ENCODE results near the gene STOX2.

DNA sequence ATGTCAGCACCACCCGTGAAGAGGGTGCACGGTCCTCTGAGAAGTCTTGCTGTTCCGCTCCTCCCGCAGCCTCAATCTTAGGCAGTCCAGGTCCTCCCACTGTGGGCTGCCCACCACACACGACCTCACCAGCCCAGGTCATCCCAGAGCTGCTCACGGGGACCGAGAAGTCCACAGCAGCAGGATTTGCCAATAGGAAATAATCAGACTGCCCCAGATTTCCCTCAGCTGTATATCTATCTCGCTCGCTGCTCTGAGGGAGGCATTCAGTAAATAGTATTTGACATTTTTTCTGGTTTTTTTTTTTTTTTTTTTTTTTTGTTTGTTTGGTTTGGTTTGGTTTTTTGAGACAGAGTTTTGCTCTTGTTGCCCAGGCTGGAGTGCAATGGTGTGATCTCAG is 83.8 kb downstream of the STOX2 start:
- TF ChIP-seq, protein P1, sequence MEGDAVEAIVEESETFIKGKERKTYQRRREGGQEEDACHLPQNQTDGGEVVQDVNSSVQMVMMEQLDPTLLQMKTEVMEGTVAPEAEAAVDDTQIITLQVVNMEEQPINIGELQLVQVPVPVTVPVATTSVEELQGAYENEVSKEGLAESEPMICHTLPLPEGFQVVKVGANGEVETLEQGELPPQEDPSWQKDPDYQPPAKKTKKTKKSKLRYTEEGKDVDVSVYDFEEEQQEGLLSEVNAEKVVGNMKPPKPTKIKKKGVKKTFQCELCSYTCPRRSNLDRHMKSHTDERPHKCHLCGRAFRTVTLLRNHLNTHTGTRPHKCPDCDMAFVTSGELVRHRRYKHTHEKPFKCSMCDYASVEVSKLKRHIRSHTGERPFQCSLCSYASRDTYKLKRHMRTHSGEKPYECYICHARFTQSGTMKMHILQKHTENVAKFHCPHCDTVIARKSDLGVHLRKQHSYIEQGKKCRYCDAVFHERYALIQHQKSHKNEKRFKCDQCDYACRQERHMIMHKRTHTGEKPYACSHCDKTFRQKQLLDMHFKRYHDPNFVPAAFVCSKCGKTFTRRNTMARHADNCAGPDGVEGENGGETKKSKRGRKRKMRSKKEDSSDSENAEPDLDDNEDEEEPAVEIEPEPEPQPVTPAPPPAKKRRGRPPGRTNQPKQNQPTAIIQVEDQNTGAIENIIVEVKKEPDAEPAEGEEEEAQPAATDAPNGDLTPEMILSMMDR (IDR thresholded peaks at IDR 0.05; ENCODE audit: low read depth, low read length, poor library complexity, severe bottlenecking), result no peak
- no peak for TF ChIP-seq EZH2phosphoT487 (IDR thresholded peaks at IDR 0.05; ENCODE audit: borderline replicate concordance, low read length)

Data from DOHH2 (cell line).